ENCODE measurements around the gene APOBEC3F. TPM values are rescaled to one million over a fixed set of nuclear protein-coding genes. Genes with fewer than 3 reads are reported as not detected.
"Not testable (repeated sequence)": the region's sequence is repeated elsewhere in the genome, so short reads cannot be mapped to it uniquely, and the experiment has no call there.

APOBEC3F gene
- 28.3 and 29.6 TPM in 2 replicates for total RNA-seq (2021)
- Bru-seq, nascent RNA: percentile 58 among the genes with signal in this experiment
- percentile 73 among the genes with signal in this experiment for BruChase-seq, experiment 1, labeled RNA remaining after a 2-hour chase
- BruChase-seq, experiment 2, labeled RNA remaining after a 6-hour chase: percentile 77 among the genes with signal in this experiment
- long read RNA-seq, transcript APOBEC3F-201 (7 exons, 2,694 nt): major isoform, 28 of 50 reads
- long read RNA-seq, partial matches to known transcripts: 9 of 50 reads
- long read RNA-seq, other reads (novel, unspliced or antisense): 10 of 50 reads

- H3K27me3 ChIP-seq (ENCODE audit: insufficient read depth, low read depth); CTCF ChIA-PET; H3K9me2 ChIP-seq (ENCODE audit: insufficient read depth); H3K36me3 ChIP-seq (ENCODE audit: low read depth); intact Hi-C loops (cut with micrococcal nuclease; ENCODE audit: unreplicated experiment); POLR2A ChIA-PET (ENCODE audit: unreplicated experiment); BruUV-seq (replicated peaks); H3K9me3 ChIP-seq (ENCODE audit: insufficient read depth, low read depth); H4K20me1 ChIP-seq (ENCODE audit: insufficient read depth): not testable (repeated sequence)
- Histone ChIP-seq H2AFZ (peak within 1 kb of the TSS; percentile 46), H3K4me1 (replicated peaks; ENCODE audit: insufficient read depth) (peaks cover 27% of the 10 kb centered on the region), H3K4me2 (peak within 1 kb of the TSS; percentile 96), H3K4me3 (peak within 1 kb of the TSS; percentile 62), H3K27ac (peak within 1 kb of the TSS; percentile 74), H3F3A (ENCODE audit: insufficient read depth, low read depth) (peaks cover 28% of the 10 kb centered on the region), H3K79me2 (ENCODE audit: low read depth) (peaks cover 28% of the 10 kb centered on the region)
- peak; percentile 69 to 79 for DNase-seq
Observed at GRCh38 chr22:39040538-39041296, at the start of gene APOBEC3F. Gene APOBEC3F (plus strand): TSS chr22:39040864. CDS start chr22:39040961, 97 bp downstream.

- DNase-seq; H2AFZ ChIP-seq; POLR2A ChIA-PET (ENCODE audit: unreplicated experiment); H3K4me2 ChIP-seq; H3K9me2 ChIP-seq (ENCODE audit: insufficient read depth); BruUV-seq (replicated peaks); H3K79me2 ChIP-seq (ENCODE audit: low read depth); H3K27me3 ChIP-seq (ENCODE audit: insufficient read depth, low read depth); H3K36me3 ChIP-seq (ENCODE audit: low read depth); H3K27ac ChIP-seq; H3F3A ChIP-seq (ENCODE audit: insufficient read depth, low read depth); H3K9me3 ChIP-seq (ENCODE audit: insufficient read depth, low read depth); H4K20me1 ChIP-seq (ENCODE audit: insufficient read depth); H3K4me1 ChIP-seq (replicated peaks; ENCODE audit: insufficient read depth); H3K4me3 ChIP-seq; intact Hi-C loops (cut with micrococcal nuclease; ENCODE audit: unreplicated experiment); CTCF ChIA-PET: not testable (repeated sequence)
Observed at GRCh38 chr22:38992871-38993371, 47.7 kb upstream of the APOBEC3F start.

- Histone ChIP-seq H3K4me2 (no peak overlapping the region), H3K4me3 (no peak overlapping the region), H3K9me3 (ENCODE audit: insufficient read depth, low read depth) (no peaks in the 10 kb centered on the region), H3K27ac (no peak overlapping the region), H4K20me1 (ENCODE audit: insufficient read depth) (no peaks in the 10 kb centered on the region), H3F3A (ENCODE audit: insufficient read depth, low read depth) (no peaks in the 10 kb centered on the region), H3K36me3 (ENCODE audit: low read depth) (no peaks in the 10 kb centered on the region), H3K9me2 (ENCODE audit: insufficient read depth) (no peaks in the 10 kb centered on the region), H3K4me1 (replicated peaks; ENCODE audit: insufficient read depth) (no peaks in the 10 kb centered on the region), H3K79me2 (ENCODE audit: low read depth) (no peaks in the 10 kb centered on the region), H2AFZ (no peak overlapping the region), H3K27me3 (ENCODE audit: insufficient read depth, low read depth) (no peaks in the 10 kb centered on the region)
- intact Hi-C loops (cut with micrococcal nuclease; ENCODE audit: unreplicated experiment): no loop called here
- BruUV-seq (replicated peaks): no TSS peak
- POLR2A ChIA-PET (ENCODE audit: unreplicated experiment): no interaction called here
- CTCF ChIA-PET: no interaction called here
- no peak for DNase-seq
- TF ChIP-seq EZH2 (IDR thresholded peaks at IDR 0.05; ENCODE audit: low read depth) (no peak), CTCF (conservative IDR thresholded peaks at IDR 0.05) (no peak)
Observed at GRCh38 chr22:38996105-38996504, 44.6 kb upstream of the APOBEC3F start.

GRCh38 chr22:38997518-38997917, 43.1 kb upstream of the APOBEC3F start:
- Histone ChIP-seq H3K4me1 (replicated peaks; ENCODE audit: insufficient read depth) (peaks cover under 1% of the 10 kb centered on the region; the same call in 1 of the 2 replicates), H3K9me3 (ENCODE audit: insufficient read depth, low read depth) (no peaks in the 10 kb centered on the region), H3K79me2 (ENCODE audit: low read depth) (no peaks in the 10 kb centered on the region), H2AFZ (no peak overlapping the region), H3K27me3 (ENCODE audit: insufficient read depth, low read depth) (no peaks in the 10 kb centered on the region), H3K36me3 (ENCODE audit: low read depth) (no peaks in the 10 kb centered on the region), H4K20me1 (ENCODE audit: insufficient read depth) (no peaks in the 10 kb centered on the region), H3K27ac (no peak overlapping the region), H3K4me3 (no peak overlapping the region), H3K9me2 (ENCODE audit: insufficient read depth) (no peaks in the 10 kb centered on the region), H3F3A (ENCODE audit: insufficient read depth, low read depth) (peaks cover 8% of the 10 kb centered on the region; the same call in 1 of the 2 replicates), H3K4me2 (no peak overlapping the region)
- TF ChIP-seq EZH2 (IDR thresholded peaks at IDR 0.05; ENCODE audit: low read depth) (no peak), CTCF (conservative IDR thresholded peaks at IDR 0.05) (no peak)
- CTCF ChIA-PET: no interaction called here
- no TSS peak for BruUV-seq (replicated peaks)
- DNase-seq: no peak
- intact Hi-C loops (cut with micrococcal nuclease; ENCODE audit: unreplicated experiment): no loop called here
- POLR2A ChIA-PET (ENCODE audit: unreplicated experiment): interaction anchor here (0.5 kb wide), 1 partner anchor 63 kb away, joined by 6 read pairs; no protein-coding TSS in a partner anchor

Measured in PC-9 (cell line).